Measurements from ENCODE around the gene PTPN1.

DNA sequence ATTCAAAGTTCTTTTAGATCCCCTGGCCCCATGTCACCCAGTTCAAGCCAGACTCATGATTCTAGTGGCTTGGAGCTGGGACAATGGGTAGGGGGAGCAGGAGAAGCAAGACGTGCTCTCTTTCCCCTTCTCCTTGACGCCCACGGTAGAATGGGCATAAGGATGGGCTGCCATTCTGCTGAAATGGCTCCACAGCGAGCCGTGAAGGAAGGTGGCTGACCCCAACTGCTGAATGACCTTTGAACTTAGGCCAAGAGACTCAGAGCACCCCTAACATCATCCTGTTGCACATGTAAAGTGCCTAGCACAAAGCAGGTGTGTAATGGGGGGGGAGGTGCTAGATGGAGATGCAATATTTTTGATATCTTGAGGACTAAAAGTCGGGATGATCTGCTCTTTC lies 15.8 kb upstream of the PTPN1 start:
- TF ChIP-seq, protein P1, sequence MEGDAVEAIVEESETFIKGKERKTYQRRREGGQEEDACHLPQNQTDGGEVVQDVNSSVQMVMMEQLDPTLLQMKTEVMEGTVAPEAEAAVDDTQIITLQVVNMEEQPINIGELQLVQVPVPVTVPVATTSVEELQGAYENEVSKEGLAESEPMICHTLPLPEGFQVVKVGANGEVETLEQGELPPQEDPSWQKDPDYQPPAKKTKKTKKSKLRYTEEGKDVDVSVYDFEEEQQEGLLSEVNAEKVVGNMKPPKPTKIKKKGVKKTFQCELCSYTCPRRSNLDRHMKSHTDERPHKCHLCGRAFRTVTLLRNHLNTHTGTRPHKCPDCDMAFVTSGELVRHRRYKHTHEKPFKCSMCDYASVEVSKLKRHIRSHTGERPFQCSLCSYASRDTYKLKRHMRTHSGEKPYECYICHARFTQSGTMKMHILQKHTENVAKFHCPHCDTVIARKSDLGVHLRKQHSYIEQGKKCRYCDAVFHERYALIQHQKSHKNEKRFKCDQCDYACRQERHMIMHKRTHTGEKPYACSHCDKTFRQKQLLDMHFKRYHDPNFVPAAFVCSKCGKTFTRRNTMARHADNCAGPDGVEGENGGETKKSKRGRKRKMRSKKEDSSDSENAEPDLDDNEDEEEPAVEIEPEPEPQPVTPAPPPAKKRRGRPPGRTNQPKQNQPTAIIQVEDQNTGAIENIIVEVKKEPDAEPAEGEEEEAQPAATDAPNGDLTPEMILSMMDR (IDR thresholded peaks at IDR 0.05): no peak
- no peak for TF ChIP-seq POLR2A (IDR thresholded peaks at IDR 0.05)
- TF ChIP-seq EP300 (IDR thresholded peaks at IDR 0.05): no peak
